ENCODE measurements around the gene BNIP3.

Gene BNIP3

DNA sequence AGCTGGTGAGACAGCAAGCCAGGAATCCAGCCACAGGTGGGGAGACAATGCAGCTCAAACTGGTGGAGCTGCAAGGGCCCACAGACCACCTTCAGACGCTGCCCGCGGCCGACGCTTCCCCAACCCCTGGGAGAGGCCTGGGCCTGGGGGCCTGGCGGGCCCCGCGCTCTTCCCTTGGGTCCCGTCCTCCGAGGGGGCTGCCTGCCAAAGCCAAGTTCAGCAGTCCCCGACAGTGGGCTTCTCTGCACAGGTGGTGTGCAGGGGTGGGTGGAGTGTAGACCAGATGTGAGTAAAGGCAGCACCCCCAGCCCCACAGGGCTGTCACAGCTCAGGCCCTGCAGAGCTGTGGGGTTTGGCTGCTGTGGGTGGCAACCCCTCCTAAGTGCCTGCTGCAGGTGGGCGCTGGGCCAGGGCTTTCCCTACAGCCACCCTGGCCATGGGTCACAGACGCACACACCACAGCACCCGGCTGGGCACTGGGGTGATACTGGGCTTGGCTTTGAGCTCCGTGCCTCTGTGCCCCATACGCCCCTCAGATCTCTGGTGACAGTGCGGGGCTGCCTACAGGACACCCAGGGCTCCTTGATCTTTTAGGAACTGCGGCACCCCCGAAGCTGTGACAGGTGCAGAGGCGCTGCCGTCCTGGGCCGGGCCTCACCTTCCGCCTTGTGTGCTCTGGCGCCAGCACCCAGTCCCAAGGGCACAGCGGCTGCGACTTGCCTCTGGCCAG lies 20.5 kb downstream of the BNIP3 start:
- no peaks in the 10 kb centered on the region for H3K4me1 ChIP-seq (ENCODE audit: control insufficient read depth, insufficient read depth, low read length)
- H3K9me3 ChIP-seq (ENCODE audit: control insufficient read depth, insufficient read depth, low read depth, low read length), result no peaks in the 10 kb centered on the region
- H3K4me3 ChIP-seq (ENCODE audit: low read depth, low read length), result no peak overlapping the region
- peaks cover 7 to 50% of the 10 kb centered on the region in 2 experiments; a peak in 2 of 3 replicates for H3K36me3 ChIP-seq (ENCODE audit: control insufficient read depth in 2 of 2, insufficient read depth in 1 of 2, low read length in 2 of 2)
- ChIA-PET CTCF (no interaction called here), POLR2A (no interaction called here)
- H3K27ac ChIP-seq (ENCODE audit: extremely low read depth, low read depth, low read length), result no peak overlapping the region
- TF ChIP-seq ZNF626 (tag by site-specific recombination; IDR thresholded peaks at IDR 0.05) (no peak), GLI4 (tag by site-specific recombination; IDR thresholded peaks at IDR 0.05) (no peak), ZNF112 (tag by site-specific recombination; IDR thresholded peaks at IDR 0.05) (no peak), SCRT2 (tag by site-specific recombination; IDR thresholded peaks at IDR 0.05) (peak; percentile 61), ZNF473 (tag by site-specific recombination; IDR thresholded peaks at IDR 0.05) (no peak), YY2 (tag by site-specific recombination; IDR thresholded peaks at IDR 0.05) (no peak)
- TF ChIP-seq, protein P1, sequence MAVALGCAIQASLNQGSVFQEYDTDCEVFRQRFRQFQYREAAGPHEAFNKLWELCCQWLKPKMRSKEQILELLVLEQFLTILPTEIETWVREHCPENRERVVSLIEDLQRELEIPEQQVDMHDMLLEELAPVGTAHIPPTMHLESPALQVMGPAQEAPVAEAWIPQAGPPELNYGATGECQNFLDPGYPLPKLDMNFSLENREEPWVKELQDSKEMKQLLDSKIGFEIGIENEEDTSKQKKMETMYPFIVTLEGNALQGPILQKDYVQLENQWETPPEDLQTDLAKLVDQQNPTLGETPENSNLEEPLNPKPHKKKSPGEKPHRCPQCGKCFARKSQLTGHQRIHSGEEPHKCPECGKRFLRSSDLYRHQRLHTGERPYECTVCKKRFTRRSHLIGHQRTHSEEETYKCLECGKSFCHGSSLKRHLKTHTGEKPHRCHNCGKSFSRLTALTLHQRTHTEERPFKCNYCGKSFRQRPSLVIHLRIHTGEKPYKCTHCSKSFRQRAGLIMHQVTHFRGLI (tag by site-specific recombination; IDR thresholded peaks at IDR 0.05), result no peak

DNA sequence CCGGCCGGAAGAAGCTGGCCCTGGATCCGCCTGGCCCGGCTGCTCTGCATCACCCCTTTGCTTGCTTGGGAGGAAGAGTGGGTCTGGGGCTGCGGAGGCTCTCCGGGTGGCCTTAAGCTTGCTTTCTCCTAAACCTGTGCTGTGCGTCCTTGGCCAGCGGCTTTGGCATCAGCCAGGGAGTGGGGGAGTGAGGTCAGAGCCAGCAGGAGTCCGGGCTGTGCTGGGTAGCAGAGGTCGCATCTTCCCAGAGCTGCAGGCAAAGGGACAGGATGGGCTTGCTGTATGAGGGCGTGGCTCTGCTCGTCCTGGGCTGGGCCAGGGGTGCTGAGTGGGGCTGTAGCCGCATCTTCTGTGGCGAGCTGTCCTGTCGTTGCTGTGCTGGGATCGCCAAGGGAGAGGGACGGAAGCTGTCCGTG lies 21.1 kb downstream of the BNIP3 start:
- Histone ChIP-seq H3K4me1 (ENCODE audit: control insufficient read depth, insufficient read depth, low read length) (no peaks in the 10 kb centered on the region), H3K4me3 (ENCODE audit: low read depth, low read length) (no peak overlapping the region), H3K27ac (ENCODE audit: extremely low read depth, low read depth, low read length) (no peak overlapping the region), H3K9me3 (ENCODE audit: control insufficient read depth, insufficient read depth, low read depth, low read length) (no peaks in the 10 kb centered on the region), H3K36me3 (ENCODE audit: control insufficient read depth in 2 of 2, insufficient read depth in 1 of 2, low read length in 2 of 2) (peaks cover 7 to 55% of the 10 kb centered on the region in 2 experiments; a peak in 2 of 3 replicates)
- POLR2A ChIA-PET, result no interaction called here
- CTCF ChIA-PET, result interaction anchor here (0.5 to 0.9 kb wide), 3 partner anchors 53 to 169 kb away, joined by 3 to 4 read pairs (median 3); no protein-coding TSS in a partner anchor
- TF ChIP-seq KLF9 (tag by site-specific recombination; IDR thresholded peaks at IDR 0.05; ENCODE audit: low read depth) (no peak), ZNF473 (tag by site-specific recombination; IDR thresholded peaks at IDR 0.05) (no peak), ZNF221 (tag by site-specific recombination; IDR thresholded peaks at IDR 0.05; ENCODE audit: borderline replicate concordance) (no peak), ZNF596 (tag by site-specific recombination; IDR thresholded peaks at IDR 0.05) (no peak), ZNF404 (tag by site-specific recombination; IDR thresholded peaks at IDR 0.05) (no peak), ZNF423 (tag by site-specific recombination; IDR thresholded peaks at IDR 0.05) (no peak), ZNF169 (tag by site-specific recombination; IDR thresholded peaks at IDR 0.05) (no peak), ZNF19 (tag by site-specific recombination; IDR thresholded peaks at IDR 0.05; ENCODE audit: low read depth) (no peak)
- TF ChIP-seq, protein P2, sequence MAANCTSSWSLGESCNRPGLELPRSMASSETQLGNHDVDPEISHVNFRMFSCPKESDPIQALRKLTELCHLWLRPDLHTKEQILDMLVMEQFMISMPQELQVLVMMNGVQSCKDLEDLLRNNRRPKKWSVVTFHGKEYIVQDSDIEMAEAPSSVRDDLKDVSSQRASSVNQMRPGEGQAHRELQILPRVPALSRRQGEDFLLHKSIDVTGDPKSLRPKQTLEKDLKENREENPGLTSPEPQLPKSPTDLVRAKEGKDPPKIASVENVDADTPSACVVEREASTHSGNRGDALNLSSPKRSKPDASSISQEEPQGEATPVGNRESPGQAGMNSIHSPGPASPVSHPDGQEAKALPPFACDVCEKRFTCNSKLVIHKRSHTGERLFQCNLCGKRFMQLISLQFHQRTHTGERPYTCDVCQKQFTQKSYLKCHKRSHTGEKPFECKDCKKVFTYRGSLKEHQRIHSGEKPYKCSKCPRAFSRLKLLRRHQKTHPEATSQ (tag by site-specific recombination; IDR thresholded peaks at IDR 0.05), result no peak
- TF ChIP-seq, protein P3, sequence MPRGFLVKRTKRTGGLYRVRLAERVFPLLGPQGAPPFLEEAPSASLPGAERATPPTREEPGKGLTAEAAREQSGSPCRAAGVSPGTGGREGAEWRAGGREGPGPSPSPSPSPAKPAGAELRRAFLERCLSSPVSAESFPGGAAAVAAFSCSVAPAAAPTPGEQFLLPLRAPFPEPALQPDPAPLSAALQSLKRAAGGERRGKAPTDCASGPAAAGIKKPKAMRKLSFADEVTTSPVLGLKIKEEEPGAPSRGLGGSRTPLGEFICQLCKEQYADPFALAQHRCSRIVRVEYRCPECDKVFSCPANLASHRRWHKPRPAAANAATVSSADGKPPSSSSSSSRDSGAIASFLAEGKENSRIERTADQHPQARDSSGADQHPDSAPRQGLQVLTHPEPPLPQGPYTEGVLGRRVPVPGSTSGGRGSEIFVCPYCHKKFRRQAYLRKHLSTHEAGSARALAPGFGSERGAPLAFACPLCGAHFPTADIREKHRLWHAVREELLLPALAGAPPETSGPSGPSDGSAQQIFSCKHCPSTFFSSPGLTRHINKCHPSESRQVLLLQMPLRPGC (tag by site-specific recombination; IDR thresholded peaks at IDR 0.05), result no peak

DNA sequence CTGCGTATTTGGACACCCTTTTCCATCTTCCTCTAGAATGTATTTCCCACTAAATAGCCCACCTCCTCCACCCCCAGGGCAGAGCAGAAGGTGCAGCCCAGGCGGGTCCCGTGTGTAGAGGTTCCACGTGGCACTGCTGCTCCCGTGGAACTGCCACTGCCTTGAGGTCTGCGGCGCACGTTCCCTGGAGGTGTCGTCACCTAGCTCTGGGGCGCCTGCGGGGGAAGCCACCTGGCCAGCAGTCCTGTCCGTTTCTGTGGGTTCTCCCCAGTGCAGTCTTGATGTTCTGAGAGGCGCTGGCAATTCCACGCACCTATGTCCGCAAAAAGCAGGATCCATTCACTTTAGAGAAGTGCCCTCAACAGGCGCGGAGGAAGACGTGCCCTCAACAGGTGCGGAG lies 21.9 kb downstream of the BNIP3 start:
- POLR2A ChIA-PET, result no interaction called here
- TF ChIP-seq SCRT2 (tag by site-specific recombination; IDR thresholded peaks at IDR 0.05) (0 out of 2 replicates have a peak, but pooled peaks have one; percentile 38), ZNF544 (tag by site-specific recombination; IDR thresholded peaks at IDR 0.05) (no peak), ZFHX2 (tag by site-specific recombination; conservative IDR thresholded peaks at IDR 0.05) (no peak), ZNF416 (tag by site-specific recombination; IDR thresholded peaks at IDR 0.05) (no peak), ZBTB21 (tag by site-specific recombination; IDR thresholded peaks at IDR 0.05) (no peak), ZNF596 (tag by site-specific recombination; IDR thresholded peaks at IDR 0.05) (no peak), ZNF10 (tag by site-specific recombination; IDR thresholded peaks at IDR 0.05) (peak; percentile 63), ZSCAN23 (tag by site-specific recombination; IDR thresholded peaks at IDR 0.05) (no peak), ZNF133 (tag by site-specific recombination; IDR thresholded peaks at IDR 0.05) (no peak), ZNF837 (tag by site-specific recombination; IDR thresholded peaks at IDR 0.05) (no peak), ZNF248 (tag by site-specific recombination; IDR thresholded peaks at IDR 0.05) (no peak), YY2 (tag by site-specific recombination; IDR thresholded peaks at IDR 0.05) (no peak), MZF1 (tag by site-specific recombination; IDR thresholded peaks at IDR 0.05; ENCODE audit: borderline replicate concordance) (no peak)
- TF ChIP-seq, protein P4, sequence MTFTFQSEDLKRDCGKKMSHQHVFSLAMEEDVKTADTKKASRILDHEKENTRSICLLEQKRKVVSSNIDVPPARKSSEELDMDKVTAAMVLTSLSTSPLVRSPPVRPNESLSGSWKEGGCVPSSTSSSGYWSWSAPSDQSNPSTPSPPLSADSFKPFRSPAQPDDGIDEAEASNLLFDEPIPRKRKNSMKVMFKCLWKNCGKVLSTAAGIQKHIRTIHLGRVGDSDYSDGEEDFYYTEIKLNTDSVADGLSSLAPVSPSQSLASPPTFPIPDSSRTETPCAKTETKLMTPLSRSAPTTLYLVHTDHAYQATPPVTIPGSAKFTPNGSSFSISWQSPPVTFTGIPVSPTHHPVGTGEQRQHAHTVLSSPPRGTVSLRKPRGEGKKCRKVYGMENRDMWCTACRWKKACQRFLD (tag by site-specific recombination; IDR thresholded peaks at IDR 0.05), result no peak
- no peak overlapping the region for H3K4me3 ChIP-seq (ENCODE audit: low read depth, low read length)
- CTCF ChIA-PET, result interaction anchor here (0.8 to 0.9 kb wide), 2 partner anchors 64 to 168 kb away, joined by 3 to 4 read pairs; no protein-coding TSS in a partner anchor
- peaks cover 7 to 63% of the 10 kb centered on the region in 2 experiments; a peak in 2 of 3 replicates for H3K36me3 ChIP-seq (ENCODE audit: control insufficient read depth in 2 of 2, insufficient read depth in 1 of 2, low read length in 2 of 2)
- H3K4me1 ChIP-seq (ENCODE audit: control insufficient read depth, insufficient read depth, low read length), result no peaks in the 10 kb centered on the region
- H3K9me3 ChIP-seq (ENCODE audit: control insufficient read depth, insufficient read depth, low read depth, low read length), result no peaks in the 10 kb centered on the region
- H3K27ac ChIP-seq (ENCODE audit: extremely low read depth, low read depth, low read length), result no peak overlapping the region

All from HEK293 (cell line).